Islet of Langerhans (tissue), 1 donor: ENCODE results near the gene NRL.

Experiments
- FAIRE-seq: peaks from one replicate; lab custom pipeline; 2011; peaks lifted over from hg19 to GRCh38; lab: Jason Lieb, UNC

NRL gene

DNA sequence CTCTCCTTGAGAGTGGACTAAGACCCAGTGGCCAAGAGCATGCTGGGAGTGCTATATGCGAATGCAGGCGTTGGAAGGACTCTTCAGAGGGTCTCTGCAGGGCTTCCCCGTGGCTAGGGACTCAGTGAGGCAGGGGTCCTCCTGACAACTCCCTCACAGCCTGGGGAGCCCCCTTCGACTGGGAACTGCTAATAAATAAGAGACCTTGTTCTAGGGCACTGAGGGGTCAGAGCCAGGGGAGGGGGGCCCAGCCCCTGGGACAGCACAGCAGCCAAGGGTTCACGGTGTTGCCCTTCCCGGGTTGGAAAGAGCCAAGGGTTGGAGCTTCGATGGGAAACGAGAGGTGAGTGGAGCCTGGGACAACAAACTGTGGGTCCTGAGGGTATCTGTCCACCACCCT, 49.3 kb downstream of the NRL start:
- FAIRE-seq = no peak

GRCh38 chr14:24064856-24065255, 49.9 kb downstream of the NRL start:
- FAIRE-seq = no peak

DNA sequence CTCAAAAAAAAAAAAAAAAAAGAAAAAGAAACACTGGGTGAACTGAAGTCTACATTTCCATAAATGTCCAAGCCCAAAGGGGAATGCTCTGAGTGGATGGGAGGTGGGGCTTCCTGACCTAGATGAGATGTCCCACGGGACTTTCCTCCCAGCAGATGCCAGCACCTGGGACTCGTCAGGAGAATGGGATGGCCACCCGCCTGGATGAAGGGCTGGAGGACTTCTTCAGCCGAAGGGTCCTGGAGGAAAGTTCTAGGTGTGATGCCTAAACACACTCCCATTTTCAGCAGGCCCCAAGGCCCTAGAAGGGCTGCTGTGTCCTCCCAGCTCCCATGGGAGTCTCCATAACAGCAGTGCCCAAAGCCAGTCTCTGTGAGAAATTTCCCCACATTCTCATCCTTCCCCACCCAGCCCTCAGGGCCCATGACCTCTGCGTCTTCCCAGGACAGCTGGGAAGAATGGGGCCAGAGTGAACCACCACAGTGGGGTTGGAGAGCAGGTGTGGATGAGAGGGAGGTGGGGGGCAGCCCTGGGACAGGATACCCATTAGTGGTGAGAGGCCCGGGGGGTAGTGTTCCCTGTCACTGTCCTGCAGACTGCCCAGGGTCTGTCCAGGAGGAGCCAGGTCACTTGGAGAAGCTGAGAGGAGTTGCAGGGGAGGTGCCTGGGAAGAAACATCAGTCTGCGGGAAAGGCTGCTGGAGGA, 50.5 kb downstream of the NRL start:
- FAIRE-seq = no peak

DNA sequence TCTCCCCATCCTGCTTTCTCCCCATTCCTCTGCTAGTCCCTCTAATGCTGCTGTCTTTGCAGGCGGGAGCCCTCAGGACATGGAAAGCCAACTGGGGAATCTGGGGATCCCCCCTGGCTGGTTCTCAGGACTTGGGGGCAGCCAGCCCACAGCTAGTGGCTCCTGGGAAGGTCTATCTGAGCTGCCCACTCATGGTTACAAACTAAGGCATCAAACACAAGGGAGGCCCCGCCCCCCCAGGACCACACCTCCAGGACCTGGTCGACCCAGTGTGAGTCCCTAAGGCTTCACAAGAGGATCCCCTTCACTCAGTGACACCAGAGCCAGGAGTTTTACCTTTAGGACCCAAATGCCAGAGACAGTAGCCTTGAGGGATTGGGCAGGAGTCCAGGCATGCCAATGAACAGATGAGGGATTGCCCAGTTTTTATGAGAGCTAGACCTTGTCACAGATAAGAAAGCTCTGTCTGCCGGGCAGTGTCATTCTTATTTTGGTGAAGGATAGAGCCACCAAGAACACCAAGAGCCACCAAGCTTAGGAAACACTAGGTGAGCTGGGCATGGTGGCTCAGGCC, 51.4 kb downstream of the NRL start:
- FAIRE-seq = no peak

DNA sequence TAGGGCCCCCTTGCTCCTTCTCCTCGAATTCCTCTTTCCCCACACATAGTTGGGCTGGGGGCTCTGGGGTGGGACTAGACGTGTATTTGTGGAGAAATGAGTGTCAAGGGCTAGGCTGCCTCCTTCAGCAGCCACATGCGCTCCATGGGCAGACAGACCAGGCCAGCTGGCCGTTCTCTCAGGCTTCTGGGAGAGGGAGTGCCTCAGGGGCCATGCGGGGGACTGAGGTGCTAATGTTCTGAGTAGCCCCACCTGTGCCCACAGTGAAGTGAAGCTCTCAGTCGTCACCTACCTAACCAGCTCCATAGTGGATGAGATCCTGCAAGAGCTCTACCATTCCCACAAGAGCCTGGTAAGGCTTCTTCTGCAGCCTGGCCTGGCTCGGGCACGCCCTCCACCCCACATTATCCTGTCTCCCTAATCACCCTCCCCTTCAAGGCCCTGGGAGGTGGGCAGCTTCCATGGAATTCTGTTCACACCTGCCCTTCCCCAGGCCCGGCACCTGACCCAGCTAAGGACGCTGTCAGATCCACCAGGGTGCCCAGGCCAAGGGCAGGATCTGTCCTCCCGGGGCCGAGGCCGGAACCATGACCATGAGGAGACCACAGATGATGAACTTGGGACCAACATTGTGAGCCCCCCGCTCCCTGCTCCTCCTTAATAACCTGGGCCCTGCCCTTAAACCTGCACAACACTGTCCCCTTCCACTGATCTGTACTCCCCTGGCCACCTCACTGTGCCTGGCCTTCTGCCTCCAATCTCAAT, 52.4 kb downstream of the NRL start:
- FAIRE-seq = no peak

DNA sequence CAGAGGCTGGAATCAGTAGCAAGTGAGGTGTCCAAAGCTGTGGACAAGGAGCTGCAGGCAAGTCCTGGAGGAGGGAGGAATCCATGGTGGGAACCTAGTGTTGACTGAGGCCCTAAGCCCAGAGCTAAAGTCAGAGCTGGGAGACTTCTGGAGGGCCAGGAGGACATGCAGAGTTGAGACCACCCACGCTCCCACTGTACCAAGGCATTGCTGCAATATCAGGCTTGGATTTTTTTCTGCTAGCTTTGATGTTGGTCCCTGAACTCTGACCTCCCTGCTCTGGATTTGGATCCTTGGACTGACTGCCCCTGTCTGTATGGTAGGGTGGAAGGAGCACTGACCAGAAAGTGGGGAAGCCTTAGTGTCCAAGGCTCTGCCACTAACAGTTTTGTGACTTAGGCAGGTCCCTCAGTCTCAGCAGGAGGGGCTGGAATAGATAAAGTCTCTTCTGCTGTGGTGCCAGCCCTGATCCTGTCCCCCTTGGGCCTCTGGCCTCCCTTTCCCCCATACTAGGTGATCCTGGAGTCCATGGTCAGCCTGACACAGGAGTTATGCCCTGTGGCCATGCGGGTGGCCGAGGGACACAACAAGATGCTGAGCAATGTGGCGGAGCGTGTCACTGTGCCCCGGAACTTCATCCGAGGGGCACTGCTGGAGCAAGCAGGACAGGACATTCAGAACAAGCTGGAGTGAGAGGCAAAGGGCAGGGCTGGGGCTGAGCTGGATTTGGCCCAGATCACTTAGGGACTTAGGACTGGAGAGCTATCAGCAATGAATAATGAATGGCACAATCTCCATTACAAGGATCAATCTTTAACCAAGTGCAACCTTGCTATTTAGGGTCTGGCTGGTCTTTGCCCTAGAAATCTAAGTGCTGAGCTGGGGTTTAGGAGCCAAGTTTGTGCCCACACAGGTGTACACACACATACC, 53.5 kb downstream of the NRL start:
- no peak for FAIRE-seq

- no peak for FAIRE-seq
Observed at GRCh38 chr14:24060443-24060842, 54.3 kb downstream of the NRL start.

- no peak for FAIRE-seq
Observed at GRCh38 chr14:24059841-24060388, 54.8 kb downstream of the NRL start.

- no peak for FAIRE-seq
Observed at GRCh38 chr14:24058951-24059475, 55.7 kb downstream of the NRL start.

DNA sequence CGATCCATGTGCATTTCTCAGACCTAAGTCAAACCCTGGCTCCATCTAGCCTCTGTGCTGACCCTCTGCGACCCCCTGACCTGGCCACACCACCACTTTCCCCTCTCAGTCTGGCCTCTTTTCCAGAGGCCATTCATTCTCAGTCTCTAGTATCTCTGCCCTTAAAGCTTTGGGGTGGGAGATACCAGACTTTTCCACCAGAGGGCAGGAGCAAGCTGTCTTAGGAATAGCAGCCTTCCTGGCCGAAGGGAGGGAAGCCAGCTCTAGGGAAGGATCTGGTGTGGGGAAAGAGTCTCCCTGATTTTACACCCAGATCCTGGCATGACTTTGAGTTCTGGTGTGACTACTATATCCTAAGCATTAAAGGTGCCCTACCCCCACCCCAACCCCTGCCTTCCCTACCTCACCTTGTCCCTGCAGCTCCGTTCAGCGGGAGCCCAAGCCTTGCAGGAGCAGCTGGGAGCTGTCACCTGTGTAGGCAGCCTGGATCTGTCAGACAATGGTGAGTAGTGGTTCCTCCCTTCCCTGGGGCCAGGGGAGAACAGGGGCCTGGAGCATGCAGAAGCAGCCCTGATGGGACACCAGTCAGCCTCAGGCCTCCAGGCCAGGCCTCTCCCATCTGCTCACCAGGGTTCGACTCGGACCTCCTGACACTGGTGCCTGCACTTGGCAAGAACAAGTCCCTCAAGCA, 56.3 kb downstream of the NRL start:
- no peak for FAIRE-seq

GRCh38 chr14:24057867-24058259, 56.9 kb downstream of the NRL start:
- no peak for FAIRE-seq

DNA sequence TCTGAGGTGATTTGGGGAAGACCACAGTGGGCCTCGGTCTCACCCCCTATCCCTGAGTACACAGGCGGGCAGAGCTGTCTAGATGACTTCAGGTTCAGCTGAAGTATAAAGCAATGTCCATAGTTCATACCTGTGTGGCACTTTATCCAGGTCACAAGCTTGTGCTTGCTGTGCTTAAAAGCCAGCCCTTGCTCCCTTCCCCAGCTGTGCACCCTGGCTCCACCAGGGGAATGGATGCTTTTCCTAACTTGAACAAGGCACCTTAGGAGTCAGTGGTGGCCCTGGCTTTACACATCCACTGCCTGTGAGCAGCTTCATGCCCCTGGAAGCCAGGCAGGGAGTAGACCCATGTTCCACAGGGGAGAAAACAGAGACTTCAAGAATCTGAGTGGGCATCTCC, 57.5 kb downstream of the NRL start:
- FAIRE-seq = no peak

DNA sequence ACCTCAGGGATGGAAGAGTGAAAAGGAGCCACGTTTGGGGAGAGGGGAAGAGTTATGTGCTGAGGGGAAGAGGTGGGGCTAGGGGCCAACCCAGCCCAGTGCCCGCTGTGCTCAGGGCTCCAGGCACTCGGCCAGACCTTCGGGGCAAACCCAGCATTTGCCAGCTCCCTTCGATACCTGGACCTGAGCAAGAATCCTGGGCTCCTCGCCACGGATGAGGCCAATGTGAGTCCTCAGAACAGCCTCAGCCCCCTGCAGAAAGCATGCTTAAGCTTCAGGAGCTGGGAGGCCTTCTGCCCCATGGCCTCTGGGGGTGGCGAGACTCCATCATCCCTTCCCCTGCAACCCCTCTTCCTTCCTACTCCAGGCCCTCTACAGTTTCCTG, 58.0 kb downstream of the NRL start:
- no peak for FAIRE-seq

- no peak for FAIRE-seq
Observed at GRCh38 chr14:24055971-24056799, 58.6 kb downstream of the NRL start.

DNA sequence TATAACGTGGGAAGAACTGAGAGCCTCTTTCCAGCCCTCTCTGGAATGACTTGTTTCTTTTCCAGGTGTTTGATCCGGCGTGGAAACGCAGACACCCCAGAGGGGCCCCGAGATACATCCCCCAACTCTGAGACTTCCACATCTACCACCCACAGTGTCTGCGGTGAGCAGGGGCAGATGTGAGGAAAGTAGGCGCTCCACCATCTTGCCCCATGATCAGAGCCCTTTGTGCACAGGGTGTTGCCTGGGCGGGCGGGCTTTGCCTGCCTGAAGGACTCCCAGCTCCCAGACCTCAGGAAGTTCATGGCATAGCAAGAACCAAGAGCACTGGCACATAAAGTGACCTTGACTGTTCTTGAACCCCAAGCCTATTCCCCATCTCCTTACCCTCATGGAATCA, 60.1 kb downstream of the NRL start:
- no peak for FAIRE-seq

DNA sequence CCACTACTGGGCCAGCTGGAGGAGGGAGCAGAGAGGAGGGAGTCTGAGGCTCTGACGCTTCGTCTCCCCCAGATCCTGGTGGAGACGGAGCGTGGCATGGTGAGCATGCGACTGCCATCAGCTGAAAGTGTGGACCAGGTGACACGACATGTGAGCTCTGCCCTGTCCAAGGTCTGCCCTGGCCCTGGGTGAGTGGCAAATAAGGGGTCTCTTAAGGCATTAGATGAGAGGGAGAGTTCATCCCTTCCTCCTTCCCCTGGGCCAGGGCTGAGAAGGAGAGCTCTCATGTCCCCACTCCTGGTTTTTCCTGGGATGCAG, 60.5 kb downstream of the NRL start:
- no peak for FAIRE-seq

- no peak for FAIRE-seq
Observed at GRCh38 chr14:24053548-24054323, 61.0 kb downstream of the NRL start.

- no peak for FAIRE-seq
Observed at GRCh38 chr14:24052656-24053547, 61.8 kb downstream of the NRL start.
